ENCODE data around the gene CTIF. TPM values are rescaled to one million over a fixed set of nuclear protein-coding genes. Genes with fewer than 3 reads are reported as not detected.
A peak's percentile ranks its signal among the peaks of the same experiment; 100 is the strongest.

The CTIF gene
- total RNA-seq, 1 donor from 2014 or later = 19.5 TPM

GRCh38 chr18:48667276-48668254, 128.7 kb downstream of the CTIF start:
- no peak for DNase-seq

- DNase-seq = no peak
Observed at GRCh38 chr18:48668466-48669179, 129.8 kb downstream of the CTIF start.

GRCh38 chr18:48669180-48669675, 130.4 kb downstream of the CTIF start:
- DNase-seq = no peak

- DNase-seq = no peak
Observed at GRCh38 chr18:48669991-48670750, 131.3 kb downstream of the CTIF start.

- no peak for DNase-seq
Observed at GRCh38 chr18:48670751-48671560, 132.1 kb downstream of the CTIF start.

GRCh38 chr18:48671561-48671945, 132.7 kb downstream of the CTIF start:
- DNase-seq = no peak

GRCh38 chr18:48672671-48673340, 134.0 kb downstream of the CTIF start:
- DNase-seq = no peak

GRCh38 chr18:48673456-48673852, 134.6 kb downstream of the CTIF start:
- DNase-seq = no peak

- DNase-seq = no peak
Observed at GRCh38 chr18:48673853-48674721, 135.3 kb downstream of the CTIF start.

GRCh38 chr18:48674758-48675351, 136.0 kb downstream of the CTIF start:
- DNase-seq = no peak

- DNase-seq = peak; percentile 59
Observed at GRCh38 chr18:48675352-48675761, 136.5 kb downstream of the CTIF start.

- DNase-seq = no peak
Observed at GRCh38 chr18:48675912-48676311, 137.1 kb downstream of the CTIF start.

GRCh38 chr18:48676346-48676745, 137.5 kb downstream of the CTIF start:
- DNase-seq = no peak

GRCh38 chr18:48676756-48677368, 138.0 kb downstream of the CTIF start:
- peak; percentile 4 for DNase-seq

GRCh38 chr18:48678237-48679115, 139.6 kb downstream of the CTIF start:
- DNase-seq = no peak

GRCh38 chr18:48679236-48679635, 140.4 kb downstream of the CTIF start:
- no peak for DNase-seq

GRCh38 chr18:48680339-48681250, 141.8 kb downstream of the CTIF start:
- no peak for DNase-seq

Measured in skin of body (tissue), 2 donors.